Activated B cell treated with CpG ODN at 0.5 μM for 24 hours (primary cell): ENCODE data around the gene RBM15B. TPM values are rescaled to one million over a fixed set of nuclear protein-coding genes. Genes with fewer than 3 reads are reported as not detected.

ENCODE experiments used
- ATAC-seq: fragments of 200-7000 bp; cut with Tn5 transposase; one replicate; pipeline ENCODE4 v1.10.0; 2021; ENCODE audit warnings: low read depth, mild to moderate bottlenecking, moderate library complexity
- CTCF ChIA-PET: fragments of 350-600 bp; sonication (Branson Sonifier 250); formaldehyde crosslinking; loops from one replicate; lab custom pipeline; 2021; ENCODE audit warnings: antibody characterized with exemption; lab: Charles Lee
- POLR2A ChIA-PET: fragments of 350-600 bp; sonication (Branson Sonifier 250); formaldehyde crosslinking; loops from one replicate; lab custom pipeline; 2021; ENCODE audit warnings: antibody characterized with exemption; lab: Charles Lee
- DNase-seq: peaks from one replicate; pipeline ENCODE4 v3.0.0; 2022
- H3K27ac Mint-ChIP-seq: one replicate; pipeline ENCODE4 v1.8.0; 2020; ENCODE audit warnings: mixed read lengths
- H3K27me3 Mint-ChIP-seq: one replicate; pipeline ENCODE4 v1.8.0; 2021; ENCODE audit warnings: mixed read lengths
- H3K36me3 Mint-ChIP-seq: one replicate; pipeline ENCODE4 v1.8.0; 2021; ENCODE audit warnings: low read depth, mixed read lengths
- H3K4me1 Mint-ChIP-seq: one replicate; pipeline ENCODE4 v1.8.0; 2021; ENCODE audit warnings: mixed read lengths
- H3K4me3 Mint-ChIP-seq: one replicate; pipeline ENCODE4 v1.8.0; 2020; ENCODE audit warnings: mild to moderate bottlenecking, mixed read lengths
- H3K9me3 Mint-ChIP-seq: one replicate; pipeline ENCODE4 v1.8.0; 2020; ENCODE audit warnings: mixed read lengths
- intact Hi-C: fragments of 100-400 bp; cut with micrococcal nuclease; formaldehyde crosslinking; loops from one replicate; pipeline ENCODE4 v1.15.1; 2024
- total RNA-seq: library from RNA; stranded (reverse); gene quantifications from 2 replicates; pipeline ENCODE4 v1.2.3, GENCODE V29; 2022
- TF ChIP-seq, protein P1 (sequence below): fragments of 200-600 bp; IDR thresholded peaks from one replicate; pipeline ENCODE4 v1.8.0; 2022; ENCODE audit warnings: antibody characterized with exemption, mild to moderate bottlenecking

The RBM15B gene
- total RNA-seq, 1 donor from 2014 or later: 28.9 TPM

- no peak overlapping the region for H3K27ac Mint-ChIP-seq
- TF ChIP-seq, protein P1, sequence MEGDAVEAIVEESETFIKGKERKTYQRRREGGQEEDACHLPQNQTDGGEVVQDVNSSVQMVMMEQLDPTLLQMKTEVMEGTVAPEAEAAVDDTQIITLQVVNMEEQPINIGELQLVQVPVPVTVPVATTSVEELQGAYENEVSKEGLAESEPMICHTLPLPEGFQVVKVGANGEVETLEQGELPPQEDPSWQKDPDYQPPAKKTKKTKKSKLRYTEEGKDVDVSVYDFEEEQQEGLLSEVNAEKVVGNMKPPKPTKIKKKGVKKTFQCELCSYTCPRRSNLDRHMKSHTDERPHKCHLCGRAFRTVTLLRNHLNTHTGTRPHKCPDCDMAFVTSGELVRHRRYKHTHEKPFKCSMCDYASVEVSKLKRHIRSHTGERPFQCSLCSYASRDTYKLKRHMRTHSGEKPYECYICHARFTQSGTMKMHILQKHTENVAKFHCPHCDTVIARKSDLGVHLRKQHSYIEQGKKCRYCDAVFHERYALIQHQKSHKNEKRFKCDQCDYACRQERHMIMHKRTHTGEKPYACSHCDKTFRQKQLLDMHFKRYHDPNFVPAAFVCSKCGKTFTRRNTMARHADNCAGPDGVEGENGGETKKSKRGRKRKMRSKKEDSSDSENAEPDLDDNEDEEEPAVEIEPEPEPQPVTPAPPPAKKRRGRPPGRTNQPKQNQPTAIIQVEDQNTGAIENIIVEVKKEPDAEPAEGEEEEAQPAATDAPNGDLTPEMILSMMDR: no peak
- intact Hi-C loops: no loop called here
- no peaks in the 10 kb centered on the region for H3K9me3 Mint-ChIP-seq
- DNase-seq (no peak), ATAC-seq (no peak)
- H3K4me3 Mint-ChIP-seq: no peak overlapping the region
- peaks cover 60% of the 10 kb centered on the region for H3K36me3 Mint-ChIP-seq
- no peaks in the 10 kb centered on the region for H3K27me3 Mint-ChIP-seq
- POLR2A ChIA-PET: interaction anchor here (2.3 kb wide), 1 partner anchor 106 kb away, joined by 9 read pairs; the partner anchor contains the start of gene DCAF1
- CTCF ChIA-PET: no interaction called here
- peaks cover 51% of the 10 kb centered on the region for H3K4me1 Mint-ChIP-seq
These were observed 2.0 kb downstream of the RBM15B start for GRCh38 chr3:51393134-51393495.

- Mint-ChIP-seq H3K36me3 (peaks cover 60% of the 10 kb centered on the region), H3K27me3 (no peaks in the 10 kb centered on the region), H3K4me1 (peaks cover 51% of the 10 kb centered on the region), H3K27ac (no peak overlapping the region), H3K4me3 (no peak overlapping the region), H3K9me3 (no peaks in the 10 kb centered on the region)
- ATAC-seq (no peak), DNase-seq (no peak)
- TF ChIP-seq, protein P1: no peak
- ChIA-PET CTCF (no interaction called here), POLR2A (interaction anchor here (1.4 to 2.3 kb wide), 2 partner anchors 8 to 106 kb away, joined by 7 to 9 read pairs; partner anchors contain the start of genes DCAF1 and MANF)
- intact Hi-C loops: no loop called here
These were observed 2.5 kb downstream of the RBM15B start for GRCh38 chr3:51393564-51393963.

GRCh38 chr3:51394541-51394940, 3.5 kb downstream of the RBM15B start:
- POLR2A ChIA-PET: interaction anchor here (0.5 to 1.4 kb wide), 2 partner anchors 9 to 17 kb away, joined by 4 to 7 read pairs; partner anchors contain the start of gene MANF
- peaks cover 60% of the 10 kb centered on the region for H3K36me3 Mint-ChIP-seq
- DNase-seq: no peak
- no peak for ATAC-seq
- peaks cover 44% of the 10 kb centered on the region for H3K4me1 Mint-ChIP-seq
- H3K27me3 Mint-ChIP-seq: no peaks in the 10 kb centered on the region
- peak overlapping the region; percentile 30 for H3K27ac Mint-ChIP-seq
- H3K4me3 Mint-ChIP-seq: no peak overlapping the region
- CTCF ChIA-PET: no interaction called here
- TF ChIP-seq, protein P1: no peak
- H3K9me3 Mint-ChIP-seq: no peaks in the 10 kb centered on the region
- intact Hi-C loops: no loop called here

DNA sequence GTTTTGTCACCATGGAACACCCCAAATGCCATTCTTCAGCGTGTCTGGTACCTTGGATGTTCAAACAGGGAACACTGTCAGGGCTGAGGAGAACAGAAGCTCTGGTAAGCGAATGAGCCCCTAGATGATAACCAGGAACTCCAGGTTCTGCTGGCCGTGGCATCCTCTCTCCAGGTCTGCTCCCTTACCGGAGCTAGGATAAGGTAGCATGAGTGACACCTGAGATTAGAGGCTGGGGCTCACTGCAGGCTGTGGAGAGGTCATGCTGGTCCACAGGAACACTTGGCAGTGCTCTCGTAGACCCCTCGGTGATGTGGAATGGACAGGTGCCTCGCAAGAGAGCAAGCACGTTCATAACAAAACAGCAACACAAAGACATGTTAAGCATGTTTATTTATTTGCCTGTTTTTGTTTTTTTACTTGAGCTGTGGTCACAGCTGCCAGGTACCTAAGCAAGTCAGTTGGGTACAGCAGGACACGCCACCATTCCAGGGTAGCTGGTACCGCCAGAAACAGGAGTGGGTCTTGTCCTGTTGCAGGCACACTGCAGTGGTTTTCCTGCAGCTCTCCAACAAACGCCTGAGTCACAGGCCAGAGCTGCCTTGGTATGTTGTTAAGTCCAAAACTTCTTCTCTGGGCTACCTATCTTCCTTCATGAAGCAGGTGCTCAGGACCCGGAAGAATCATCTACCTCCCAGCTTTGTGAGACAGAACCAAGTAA, 4.6 kb downstream of the RBM15B start:
- ATAC-seq: no peak
- ChIA-PET CTCF (no interaction called here), POLR2A (interaction anchor here (0.9 kb wide), 1 partner anchor 10 kb away, joined by 3 read pairs; the partner anchor contains the start of gene MANF)
- intact Hi-C loops: no loop called here
- Mint-ChIP-seq H3K36me3 (peaks cover 69% of the 10 kb centered on the region), H3K27me3 (no peaks in the 10 kb centered on the region), H3K4me3 (no peak overlapping the region), H3K27ac (no peak overlapping the region), H3K4me1 (peaks cover 37% of the 10 kb centered on the region), H3K9me3 (no peaks in the 10 kb centered on the region)
- DNase-seq: no peak
- TF ChIP-seq, protein P1: no peak

DNA sequence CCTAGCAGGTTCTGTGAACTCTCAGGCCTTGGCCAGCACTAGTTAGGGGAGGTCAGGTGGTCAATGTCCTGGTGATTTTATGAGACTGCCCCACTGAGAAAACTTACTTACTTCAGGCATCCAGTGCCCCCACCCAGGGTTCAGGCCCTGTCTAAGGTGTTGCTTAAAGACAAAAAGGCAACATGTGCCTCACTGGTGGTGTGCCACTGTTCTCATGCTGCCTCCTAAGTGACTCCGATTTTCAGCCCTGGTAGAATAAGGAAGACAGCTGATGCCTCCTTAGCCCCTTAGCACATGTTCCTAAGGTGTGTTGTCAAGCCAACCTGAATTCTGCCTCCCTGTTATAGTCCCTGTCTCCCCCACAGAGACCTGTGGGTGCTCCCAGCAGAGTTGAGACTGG, 5.3 kb downstream of the RBM15B start:
- DNase-seq (no peak), ATAC-seq (no peak)
- CTCF ChIA-PET: no interaction called here
- intact Hi-C loops: no loop called here
- Mint-ChIP-seq H3K27ac (peak overlapping the region; percentile 11), H3K9me3 (no peaks in the 10 kb centered on the region), H3K27me3 (no peaks in the 10 kb centered on the region), H3K4me3 (no peak overlapping the region), H3K36me3 (peaks cover 74% of the 10 kb centered on the region), H3K4me1 (peaks cover 34% of the 10 kb centered on the region)
- TF ChIP-seq, protein P1: no peak
- POLR2A ChIA-PET: no interaction called here
